ENCODE results near the gene POM121L2. TPM values are rescaled to one million over a fixed set of nuclear protein-coding genes. Genes with fewer than 3 reads are reported as not detected.

The POM121L2 gene
- total and polyA plus RNA-seq, 2 of the 13 experiments (the other 11 are each of a cell fraction or from before 2014, with no cell fraction given): not detected

- Histone ChIP-seq H3K4me3 (replicated peaks in 1 of 3; ENCODE audit: insufficient read depth in 1 of 3, low read depth in 2 of 3, low read length in 3 of 3) (peak overlapping the region; percentile 65 to 78 (median 77)), H3K9me3 (ENCODE audit: low read length) (no peaks in the 10 kb centered on the region), H3K27me3 (ENCODE audit: control insufficient read depth in 1 of 2, insufficient read depth in 2 of 2, low read length in 2 of 2) (0 out of 5 replicates have a peak, but pooled peaks cover 0 to 5% of the 10 kb centered on the region in 2 experiments), H3K4me2 (ENCODE audit: low read depth, low read length) (peak overlapping the region; percentile 86), H3K36me3 (replicated peaks in 1 of 2; ENCODE audit: control insufficient read depth in 1 of 2, insufficient read depth in 2 of 2, low read length in 2 of 2) (no peaks in the 10 kb centered on the region), H3K79me2 (ENCODE audit: insufficient read depth, low read length) (no peaks in the 10 kb centered on the region), H2AFZ (ENCODE audit: low read length) (peak overlapping the region; percentile 79), H3K27ac (ENCODE audit: extremely low read length, insufficient read depth, low read length) (peak overlapping the region; percentile 11), H4K20me1 (ENCODE audit: insufficient read depth, low read length) (no peaks in the 10 kb centered on the region), H3K9ac (ENCODE audit: insufficient read depth, low read depth, low read length) (peak overlapping the region; percentile 60), H3K4me1 (ENCODE audit: insufficient read depth, low read length) (peaks cover 47% of the 10 kb centered on the region)
- 4% methylated on average over 32 of the region's 32 CpGs for WGBS (ENCODE audit: low lambda C conversion rate)
- intact Hi-C loops (cut with micrococcal nuclease; ENCODE audit: unreplicated experiment) (loop anchor here (2.0 kb wide), 1 partner anchor 140 kb away; the partner anchor contains the start of gene ZNF184), in situ Hi-C loops (cut with HindIII; ENCODE audit: extremely low pct_ligation_motif_present, low pct_unique_long_range_greater_than_20kb) (no loop called here)
- peak; percentile 75 for DNase-seq (ENCODE audit: low spot score)
- ATAC-seq: peak; percentile 91
- CTCF ChIA-PET (ENCODE audit: low intra/inter-chr PET ratio, low total read pairs): no interaction called here
- BruUV-seq (replicated peaks): no TSS peak
- peak; percentile 52 for FAIRE-seq
- POLR2A ChIA-PET: interaction anchor here (0.8 to 1.0 kb wide), 2 partner anchors 351 to 560 kb away, joined by 3 read pairs; a partner anchor contains a TSS
- TF ChIP-seq DNMT1 (CRISPR knock-in tag; IDR thresholded peaks at IDR 0.05): no peak
- no peak for TF ChIP-seq ZNF414 (CRISPR knock-in tag; IDR thresholded peaks at IDR 0.05)
- TF ChIP-seq FUBP1 (CRISPR knock-in tag; IDR thresholded peaks at IDR 0.05; ENCODE audit: borderline replicate concordance): no peak
- TF ChIP-seq USF2 (IDR thresholded peaks at IDR 0.05; ENCODE audit: low read depth, low read length): no peak
- TF ChIP-seq USF2 (CRISPR knock-in tag; IDR thresholded peaks at IDR 0.05; ENCODE audit: borderline replicate concordance): no peak
- TF ChIP-seq CAMTA2 (CRISPR knock-in tag; IDR thresholded peaks at IDR 0.05; ENCODE audit: borderline replicate concordance): no peak
- no peak for TF ChIP-seq ZNF780A (CRISPR knock-in tag; IDR thresholded peaks at IDR 0.05)
- TF ChIP-seq DDIT3 (CRISPR knock-in tag; IDR thresholded peaks at IDR 0.05): no peak
- 0 out of 2 replicates have a peak, but pooled peaks have one; percentile 12 for TF ChIP-seq HOMEZ (CRISPR knock-in tag; IDR thresholded peaks at IDR 0.05; ENCODE audit: low read depth)
- TF ChIP-seq ZNF44 (CRISPR knock-in tag; IDR thresholded peaks at IDR 0.05): no peak
- no peak for TF ChIP-seq PBX3 (CRISPR knock-in tag; IDR thresholded peaks at IDR 0.05; ENCODE audit: borderline replicate concordance)
- no peak; the same call in 1 of the 2 replicates for TF ChIP-seq CBX5 (CRISPR knock-in tag; IDR thresholded peaks at IDR 0.05; ENCODE audit: borderline replicate concordance)
Observed at GRCh38 chr6:27332692-27333641, 20.9 kb upstream of the POM121L2 start.

Measured in HepG2 (cell line).